ENCODE data around the gene DLGAP4.

DNA sequence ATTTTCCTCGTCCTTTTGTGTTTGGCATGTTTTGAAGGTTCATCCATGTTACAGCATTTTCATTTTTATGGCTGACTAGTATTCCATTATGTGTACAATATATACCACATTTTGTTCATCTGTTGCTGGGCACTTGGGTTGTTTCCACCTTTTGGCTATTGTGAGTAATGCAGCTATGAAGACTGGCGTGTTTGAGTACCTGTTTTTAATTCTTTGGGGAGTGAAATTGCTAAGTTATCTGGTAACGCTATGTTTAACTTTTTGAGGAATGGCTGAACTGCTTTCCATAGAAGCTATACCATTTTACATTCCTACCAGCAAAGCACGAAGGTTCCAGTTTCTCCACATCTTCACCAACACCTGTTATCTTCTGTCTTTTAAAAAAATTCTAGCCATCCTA, 198.2 kb downstream of the DLGAP4 start:
- TF ChIP-seq POLR2AphosphoS5 (IDR thresholded peaks at IDR 0.05; ENCODE audit: insufficient read depth in 1 of 2, low read depth in 1 of 2) (no peak), CTCF (IDR thresholded peaks at IDR 0.05) (no peak)
